Spinal cord (tissue), 10 donors: ENCODE measurements around the gene CEP350. TPM values are rescaled to one million over a fixed set of nuclear protein-coding genes. Genes with fewer than 3 reads are reported as not detected.

ENCODE experiments used
- DNase-seq, 6 donors: peaks; one replicate each; pipeline versions ENCODE4 v3.0.0 to v3.0.0-alpha.2; 2013 to 2015; ENCODE audit warnings: low spot score in 6 of 6, low read depth in 4 of 6
- H3K27ac ChIP-seq: one replicate; pipeline ENCODE4 v1.5.1; 2013; ENCODE audit warnings: low read depth, low read length, control low read depth
- H3K27me3 ChIP-seq: one replicate; pipeline ENCODE4 v1.6.1; 2013; ENCODE audit warnings: low read length; ENCODE audit not compliant: control insufficient read depth, insufficient read depth
- H3K36me3 ChIP-seq: one replicate; pipeline ENCODE4 v1.6.1; 2013; ENCODE audit warnings: low read length; ENCODE audit not compliant: control insufficient read depth, insufficient read depth
- H3K4me1 ChIP-seq: one replicate; pipeline ENCODE4 v1.6.1; 2013; ENCODE audit warnings: low read length; ENCODE audit not compliant: control insufficient read depth, insufficient read depth
- H3K4me3 ChIP-seq: one replicate; pipeline ENCODE4 v1.5.1; 2013; ENCODE audit warnings: low read depth, low read length, control low read depth
- H3K9me3 ChIP-seq: one replicate; pipeline ENCODE4 v1.6.1; 2013; ENCODE audit warnings: low read length; ENCODE audit not compliant: control insufficient read depth, insufficient read depth
- WGBS: methylation state at CpG from one replicate; pipeline ENCODE4 v1.1.5; 2013; ENCODE audit warnings: missing lambda C conversion rate; ENCODE audit not compliant: insufficient coverage; 5-methylcytosine and 5-hydroxymethylcytosine counted together
- polyA plus RNA-seq, 2 donors: library from polyadenylated mRNA; unstranded; fragments of 120-200 nt; gene quantifications; one replicate each; pipeline ENCODE4 v1.2.1, GENCODE V29; 2013; ENCODE audit not compliant: insufficient read length in 2 of 2
- total RNA-seq, 2 donors: library from RNA; depleted of rRNA in 1 of 2; stranded (reverse); fragments of 120-200 nt in 1 of 2; fragments of >200 nt in 1 of 2; gene quantifications; one replicate each; pipeline versions ENCODE4 v1.2.3 to v1.2.4, GENCODE V29; 2013 to 2014
- donor health status: healthy.

The CEP350 gene
- total and polyA plus RNA-seq, 4 donors = 16.8 to 98.3 (median 47.2) TPM

GRCh38 chr1:180053594-180054567 is 99.3 kb downstream of the CEP350 start:
- no peaks in the 10 kb centered on the region for H3K4me1 ChIP-seq
- no peak overlapping the region for H3K27ac ChIP-seq
- H3K9me3 ChIP-seq = no peaks in the 10 kb centered on the region
- peaks cover 26% of the 10 kb centered on the region for H3K36me3 ChIP-seq
- whole genome bisulfite sequencing = 100% methylated on average over 5 of the region's 10 CpGs
- no peak overlapping the region for H3K4me3 ChIP-seq
- no peaks in the 10 kb centered on the region for H3K27me3 ChIP-seq
- DNase-seq = no peak

GRCh38 chr1:180057883-180058396 is 103.3 kb downstream of the CEP350 start:
- Histone ChIP-seq H3K27me3 (no peaks in the 10 kb centered on the region), H3K27ac (no peak overlapping the region), H3K4me1 (no peaks in the 10 kb centered on the region), H3K36me3 (peaks cover 20% of the 10 kb centered on the region), H3K4me3 (no peak overlapping the region), H3K9me3 (no peaks in the 10 kb centered on the region)
- no peak for DNase-seq

GRCh38 chr1:180061019-180061418 is 106.4 kb downstream of the CEP350 start:
- Histone ChIP-seq H3K27me3 (no peaks in the 10 kb centered on the region), H3K9me3 (no peaks in the 10 kb centered on the region), H3K36me3 (peaks cover 25% of the 10 kb centered on the region), H3K4me3 (no peak overlapping the region), H3K27ac (no peak overlapping the region), H3K4me1 (no peaks in the 10 kb centered on the region)
- 100% methylated on average over 1 of the region's 1 CpG for WGBS
- DNase-seq = no peak

- H3K36me3 ChIP-seq = peaks cover 17% of the 10 kb centered on the region
- no peak overlapping the region for H3K4me3 ChIP-seq
- WGBS = 90% methylated on average over 2 of the region's 3 CpGs
- H3K9me3 ChIP-seq = no peaks in the 10 kb centered on the region
- DNase-seq = no peak
- no peaks in the 10 kb centered on the region for H3K27me3 ChIP-seq
- H3K4me1 ChIP-seq = no peaks in the 10 kb centered on the region
- no peak overlapping the region for H3K27ac ChIP-seq
Observed at GRCh38 chr1:180062452-180062971, 107.9 kb downstream of the CEP350 start.

GRCh38 chr1:180065408-180065807 is 110.8 kb downstream of the CEP350 start:
- 100% methylated on average over 1 of the region's 4 CpGs for WGBS
- Histone ChIP-seq H3K27ac (no peak overlapping the region), H3K4me1 (no peaks in the 10 kb centered on the region), H3K27me3 (no peaks in the 10 kb centered on the region), H3K4me3 (no peak overlapping the region), H3K9me3 (no peaks in the 10 kb centered on the region), H3K36me3 (peaks cover 15% of the 10 kb centered on the region)
- no peak for DNase-seq

- H3K4me3 ChIP-seq = no peak overlapping the region
- WGBS = no CpG with 5 or more reads among the region's 3 CpGs
- no peaks in the 10 kb centered on the region for H3K9me3 ChIP-seq
- DNase-seq = no peak
- H3K4me1 ChIP-seq = no peaks in the 10 kb centered on the region
- H3K36me3 ChIP-seq = peaks cover 15% of the 10 kb centered on the region
- H3K27ac ChIP-seq = no peak overlapping the region
- no peaks in the 10 kb centered on the region for H3K27me3 ChIP-seq
Observed at GRCh38 chr1:180066150-180066549, 111.5 kb downstream of the CEP350 start.

GRCh38 chr1:180070286-180070685 is 115.7 kb downstream of the CEP350 start:
- WGBS = 75% methylated on average over 4 of the region's 6 CpGs
- Histone ChIP-seq H3K27me3 (no peaks in the 10 kb centered on the region), H3K9me3 (no peaks in the 10 kb centered on the region), H3K36me3 (peaks cover 15% of the 10 kb centered on the region), H3K27ac (no peak overlapping the region), H3K4me1 (no peaks in the 10 kb centered on the region), H3K4me3 (no peak overlapping the region)
- no peak for DNase-seq

GRCh38 chr1:180071759-180072158 is 117.1 kb downstream of the CEP350 start:
- H3K4me3 ChIP-seq = no peak overlapping the region
- no CpG with 5 or more reads among the region's 5 CpGs for WGBS
- no peaks in the 10 kb centered on the region for H3K27me3 ChIP-seq
- H3K27ac ChIP-seq = no peak overlapping the region
- no peaks in the 10 kb centered on the region for H3K9me3 ChIP-seq
- H3K4me1 ChIP-seq = no peaks in the 10 kb centered on the region
- H3K36me3 ChIP-seq = peaks cover 22% of the 10 kb centered on the region
- no peak for DNase-seq

GRCh38 chr1:180080439-180080838 is 125.8 kb downstream of the CEP350 start:
- no peaks in the 10 kb centered on the region for H3K27me3 ChIP-seq
- WGBS = no CpG with 5 or more reads among the region's 1 CpG
- no peaks in the 10 kb centered on the region for H3K9me3 ChIP-seq
- H3K4me1 ChIP-seq = no peaks in the 10 kb centered on the region
- H3K4me3 ChIP-seq = no peak overlapping the region
- peaks cover 32% of the 10 kb centered on the region for H3K36me3 ChIP-seq
- no peak for DNase-seq
- no peak overlapping the region for H3K27ac ChIP-seq

GRCh38 chr1:180081474-180081873 is 126.9 kb downstream of the CEP350 start:
- Histone ChIP-seq H3K9me3 (no peaks in the 10 kb centered on the region), H3K4me3 (no peak overlapping the region), H3K4me1 (no peaks in the 10 kb centered on the region), H3K27ac (no peak overlapping the region), H3K36me3 (peaks cover 25% of the 10 kb centered on the region), H3K27me3 (no peaks in the 10 kb centered on the region)
- no CpG with 5 or more reads among the region's 2 CpGs for WGBS
- DNase-seq = no peak
